ENCODE measurements around the gene DHX36. TPM values are rescaled to one million over a fixed set of nuclear protein-coding genes. Genes with fewer than 3 reads are reported as not detected.

The DHX36 gene
- total RNA-seq, 4 donors from 2014 or later, result 33.7 to 115 (median 37.3) TPM

DNA sequence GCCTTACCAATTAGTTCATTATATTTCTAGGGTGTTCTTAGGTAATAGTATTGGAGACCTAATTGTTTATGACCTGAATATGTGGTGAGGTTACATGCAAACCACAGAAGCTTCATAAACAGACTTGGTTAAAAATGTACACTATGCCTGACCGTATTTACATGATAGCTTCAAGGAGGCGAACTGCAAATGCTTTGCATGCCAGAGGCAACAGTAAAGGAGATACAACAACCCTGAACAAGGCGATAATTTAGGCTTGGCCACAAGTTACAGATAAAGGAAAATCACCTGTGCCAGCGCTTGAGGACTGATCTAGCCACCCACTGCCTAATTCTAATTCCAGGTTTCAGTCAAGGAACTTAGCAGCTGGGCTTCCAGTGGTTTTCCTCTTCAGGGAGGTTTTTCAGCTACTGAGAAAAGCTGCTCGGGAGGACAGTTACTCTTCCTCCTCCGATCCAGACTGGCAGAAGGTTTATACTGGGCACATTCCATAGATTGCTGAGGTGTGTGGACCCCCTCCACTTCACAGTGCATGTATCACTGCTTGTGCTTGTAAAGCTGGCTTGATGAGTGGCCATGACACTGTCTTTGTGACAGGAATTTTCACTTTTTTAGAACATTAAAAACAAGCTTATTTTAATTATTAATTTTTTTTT is 95.6 kb downstream of the DHX36 start:
- Histone ChIP-seq H3K27me3 (no peaks in the 10 kb centered on the region), H3K36me3 (no peaks in the 10 kb centered on the region), H3K4me3 (no peak overlapping the region), H3K27ac (no peak overlapping the region), H3K9me3 (no peaks in the 10 kb centered on the region), H3K4me1 (no peaks in the 10 kb centered on the region)
- 89% methylated on average over 6 of the region's 6 CpGs for WGBS
- DNase-seq (ENCODE audit: low spot score in 2 of 2), result no peak
- TF ChIP-seq, protein P1, sequence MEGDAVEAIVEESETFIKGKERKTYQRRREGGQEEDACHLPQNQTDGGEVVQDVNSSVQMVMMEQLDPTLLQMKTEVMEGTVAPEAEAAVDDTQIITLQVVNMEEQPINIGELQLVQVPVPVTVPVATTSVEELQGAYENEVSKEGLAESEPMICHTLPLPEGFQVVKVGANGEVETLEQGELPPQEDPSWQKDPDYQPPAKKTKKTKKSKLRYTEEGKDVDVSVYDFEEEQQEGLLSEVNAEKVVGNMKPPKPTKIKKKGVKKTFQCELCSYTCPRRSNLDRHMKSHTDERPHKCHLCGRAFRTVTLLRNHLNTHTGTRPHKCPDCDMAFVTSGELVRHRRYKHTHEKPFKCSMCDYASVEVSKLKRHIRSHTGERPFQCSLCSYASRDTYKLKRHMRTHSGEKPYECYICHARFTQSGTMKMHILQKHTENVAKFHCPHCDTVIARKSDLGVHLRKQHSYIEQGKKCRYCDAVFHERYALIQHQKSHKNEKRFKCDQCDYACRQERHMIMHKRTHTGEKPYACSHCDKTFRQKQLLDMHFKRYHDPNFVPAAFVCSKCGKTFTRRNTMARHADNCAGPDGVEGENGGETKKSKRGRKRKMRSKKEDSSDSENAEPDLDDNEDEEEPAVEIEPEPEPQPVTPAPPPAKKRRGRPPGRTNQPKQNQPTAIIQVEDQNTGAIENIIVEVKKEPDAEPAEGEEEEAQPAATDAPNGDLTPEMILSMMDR (IDR thresholded peaks at IDR 0.05), result no peak
- TF ChIP-seq POLR2AphosphoS5 (IDR thresholded peaks at IDR 0.05), result no peak
- TF ChIP-seq POLR2A (IDR thresholded peaks at IDR 0.05), result no peak
- TF ChIP-seq EP300 (IDR thresholded peaks at IDR 0.05), result no peak

DNA sequence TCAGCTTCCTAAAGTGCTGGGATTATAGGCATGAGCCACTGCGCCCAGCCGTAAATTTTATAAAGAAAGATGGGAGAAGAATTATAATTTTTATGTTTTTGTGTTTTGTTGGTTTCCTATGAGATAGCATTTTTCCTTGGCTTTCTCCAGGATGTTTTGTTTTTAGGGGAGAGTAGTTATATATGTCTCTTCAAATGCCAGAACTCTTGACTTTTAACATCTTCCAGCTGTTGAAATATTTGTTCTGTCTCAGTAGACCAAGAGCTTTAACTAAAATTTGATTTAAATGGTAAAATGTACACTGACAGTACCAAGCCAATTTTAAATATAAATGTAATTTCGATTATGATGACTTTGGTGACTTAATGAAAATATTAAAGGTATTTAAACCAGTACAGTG is 96.8 kb downstream of the DHX36 start:
- H3K36me3 ChIP-seq, result no peaks in the 10 kb centered on the region
- no peaks in the 10 kb centered on the region for H3K9me3 ChIP-seq
- 68% methylated on average over 3 of the region's 3 CpGs for WGBS
- H3K4me3 ChIP-seq, result no peak overlapping the region
- H3K4me1 ChIP-seq, result no peaks in the 10 kb centered on the region
- H3K27me3 ChIP-seq, result no peaks in the 10 kb centered on the region
- TF ChIP-seq, protein P1 (IDR thresholded peaks at IDR 0.05), result no peak
- DNase-seq (ENCODE audit: low spot score in 2 of 2), result no peak
- H3K27ac ChIP-seq, result no peak overlapping the region

DNA sequence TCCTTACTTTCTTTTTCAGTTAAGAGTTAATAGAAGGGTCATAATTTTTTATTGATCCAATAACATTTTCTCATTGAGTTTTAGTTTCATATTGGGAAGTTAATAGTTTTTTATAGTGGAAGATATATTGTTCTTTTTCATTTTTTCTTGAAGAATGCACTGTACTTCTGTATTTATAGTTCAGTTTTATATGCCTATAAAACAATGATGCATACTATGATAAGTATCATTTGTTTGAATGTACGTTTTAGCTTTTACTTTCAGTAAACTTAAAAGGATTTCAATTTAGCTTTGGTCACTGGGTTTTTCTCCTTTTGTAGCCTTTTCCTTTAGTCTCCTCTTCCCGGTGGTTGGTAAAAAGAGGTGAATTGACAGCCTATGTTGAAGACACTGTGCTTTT is 98.8 kb downstream of the DHX36 start:
- H3K27ac ChIP-seq, result no peak overlapping the region
- no peaks in the 10 kb centered on the region for H3K27me3 ChIP-seq
- peaks cover under 1% of the 10 kb centered on the region for H3K36me3 ChIP-seq
- H3K4me3 ChIP-seq, result no peak overlapping the region
- no peak for DNase-seq (ENCODE audit: low spot score in 2 of 2)
- no peaks in the 10 kb centered on the region for H3K4me1 ChIP-seq
- 86% methylated on average over 2 of the region's 2 CpGs for WGBS
- TF ChIP-seq, protein P1 (IDR thresholded peaks at IDR 0.05), result no peak
- TF ChIP-seq EP300 (IDR thresholded peaks at IDR 0.05) (no peak), POLR2AphosphoS5 (IDR thresholded peaks at IDR 0.05) (no peak), POLR2A (IDR thresholded peaks at IDR 0.05) (no peak)
- no peaks in the 10 kb centered on the region for H3K9me3 ChIP-seq

DNA sequence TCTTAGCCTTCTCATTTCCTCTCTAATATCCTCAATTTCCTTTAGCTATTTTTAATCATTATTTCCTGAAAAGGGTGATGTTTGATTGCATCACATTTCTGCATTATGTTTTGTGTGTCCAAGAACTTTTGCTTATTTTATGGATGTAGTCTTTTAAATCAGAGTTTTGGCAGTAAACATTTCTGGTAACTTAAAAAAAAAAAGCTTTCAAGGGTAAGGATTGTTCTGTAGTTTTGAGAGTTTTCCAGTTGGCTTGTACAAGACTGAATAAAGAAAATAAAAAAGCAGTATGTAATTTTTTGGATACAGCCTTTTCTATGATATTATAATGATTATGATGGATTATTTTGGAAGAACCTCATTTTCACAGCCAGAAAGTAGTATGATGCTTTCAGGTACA is 99.4 kb downstream of the DHX36 start:
- peaks cover 3% of the 10 kb centered on the region for H3K36me3 ChIP-seq
- no peaks in the 10 kb centered on the region for H3K27me3 ChIP-seq
- TF ChIP-seq POLR2A (IDR thresholded peaks at IDR 0.05) (no peak), EP300 (IDR thresholded peaks at IDR 0.05) (no peak), POLR2AphosphoS5 (IDR thresholded peaks at IDR 0.05) (no peak)
- TF ChIP-seq, protein P1 (IDR thresholded peaks at IDR 0.05), result no peak

DNA sequence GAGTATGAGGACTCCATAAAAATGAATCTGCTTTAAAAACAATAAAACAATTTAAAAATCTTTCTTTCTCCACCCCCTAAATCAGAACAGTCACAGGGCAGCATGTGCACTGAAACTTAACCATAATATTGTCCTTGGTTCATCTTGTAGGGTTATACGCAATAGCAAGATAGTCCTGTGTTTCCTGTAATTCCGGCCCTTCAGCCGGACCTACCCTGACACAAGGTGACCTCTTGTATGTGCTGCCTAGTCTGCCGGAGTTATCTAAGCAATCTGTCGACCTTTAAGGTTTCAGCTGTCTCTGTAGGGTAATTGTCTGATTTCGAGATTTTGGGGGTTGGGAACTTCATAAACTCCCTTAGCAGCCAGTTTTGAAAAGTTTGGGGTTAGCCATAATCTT is 99.9 kb downstream of the DHX36 start:
- TF ChIP-seq, protein P1 (IDR thresholded peaks at IDR 0.05), result no peak
- TF ChIP-seq EP300 (IDR thresholded peaks at IDR 0.05), result no peak
- TF ChIP-seq POLR2A (IDR thresholded peaks at IDR 0.05), result no peak
- TF ChIP-seq POLR2AphosphoS5 (IDR thresholded peaks at IDR 0.05), result no peak
- Histone ChIP-seq H3K36me3 (peaks cover 3% of the 10 kb centered on the region), H3K4me3 (no peak overlapping the region), H3K27me3 (no peaks in the 10 kb centered on the region), H3K27ac (no peak overlapping the region), H3K9me3 (no peaks in the 10 kb centered on the region), H3K4me1 (no peaks in the 10 kb centered on the region)
- 61% methylated on average over 6 of the region's 6 CpGs for WGBS
- no peak for DNase-seq (ENCODE audit: low spot score in 2 of 2)

More for the DNA sequence above, 99.4 kb downstream of the DHX36 start:
- H3K27ac ChIP-seq, result no peak overlapping the region
- DNase-seq (ENCODE audit: low spot score in 2 of 2), result no peak
- no peak overlapping the region for H3K4me3 ChIP-seq
- no peaks in the 10 kb centered on the region for H3K9me3 ChIP-seq
- no peaks in the 10 kb centered on the region for H3K4me1 ChIP-seq

All from suprapubic skin (tissue), 4 donors.